NCI-H460 (cell line): ENCODE data around the gene DVL2. TPM values are rescaled to one million over a fixed set of nuclear protein-coding genes. Genes with fewer than 3 reads are reported as not detected.
A peak's percentile ranks its signal among the peaks of the same experiment; 100 is the strongest.

Experiments used
- DNase-seq: peaks from one replicate; pipeline ENCODE4 v3.0.0-alpha.2; 2016; ENCODE audit warnings: low read depth; ENCODE audit errors: extremely low read depth
- polyA plus RNA-seq: library from polyadenylated mRNA; depleted of rRNA; stranded (reverse); fragments of >200 nt; gene quantifications from 2 replicates; pipeline ENCODE4 v1.2.3, GENCODE V29; 2014; cell fraction: nucleus; rRNA removed
- total RNA-seq: library from RNA; depleted of rRNA; stranded (reverse); fragments of >200 nt; shearing (Covaris generic); gene quantifications from 2 replicates; pipeline ENCODE4 v1.2.3, GENCODE V29; 2014; rRNA removed

DVL2 gene
- 49.5 and 54.9 TPM in 2 replicates for total RNA-seq
- 87.1 and 94.0 TPM in 2 replicates for polyA plus RNA-seq

- DNase-seq = peak; percentile 91
These were observed at the start of gene DVL2 for GRCh38 chr17:7234083-7234951. DVL2 (minus strand) TSS chr17:7234517; CDS start chr17:7234262, 255 bp downstream.

- DNase-seq = no peak
These were observed 49.3 kb upstream of the DVL2 start for GRCh38 chr17:7283471-7284216.

DNA sequence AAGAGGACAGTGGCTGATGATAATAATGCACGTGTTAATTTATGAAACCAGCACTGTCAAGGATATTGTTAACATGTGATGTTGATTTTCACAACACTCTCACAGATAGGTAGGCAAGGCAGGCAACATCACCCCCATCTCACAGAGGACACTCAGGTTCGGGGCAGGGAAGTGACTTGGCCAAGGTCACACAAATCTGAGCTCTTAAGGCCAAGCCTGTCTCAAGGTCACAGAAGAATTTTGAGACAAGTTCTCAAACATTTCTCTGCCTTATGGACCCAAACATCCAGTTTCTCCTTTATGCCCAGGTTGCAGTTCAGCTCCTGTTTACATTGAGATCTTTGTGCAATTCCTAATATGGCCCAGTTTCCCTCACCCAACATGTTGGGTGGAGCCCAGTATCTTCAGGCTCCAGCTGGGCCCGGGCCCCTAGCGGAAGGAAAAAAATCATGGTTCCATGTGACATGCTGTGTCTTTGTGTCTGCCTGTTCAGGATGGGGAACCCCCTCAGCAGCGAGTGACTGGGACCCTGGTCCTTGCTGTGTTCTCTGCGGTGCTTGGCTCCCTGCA, 48.5 kb upstream of the DVL2 start:
- DNase-seq = no peak

DNA sequence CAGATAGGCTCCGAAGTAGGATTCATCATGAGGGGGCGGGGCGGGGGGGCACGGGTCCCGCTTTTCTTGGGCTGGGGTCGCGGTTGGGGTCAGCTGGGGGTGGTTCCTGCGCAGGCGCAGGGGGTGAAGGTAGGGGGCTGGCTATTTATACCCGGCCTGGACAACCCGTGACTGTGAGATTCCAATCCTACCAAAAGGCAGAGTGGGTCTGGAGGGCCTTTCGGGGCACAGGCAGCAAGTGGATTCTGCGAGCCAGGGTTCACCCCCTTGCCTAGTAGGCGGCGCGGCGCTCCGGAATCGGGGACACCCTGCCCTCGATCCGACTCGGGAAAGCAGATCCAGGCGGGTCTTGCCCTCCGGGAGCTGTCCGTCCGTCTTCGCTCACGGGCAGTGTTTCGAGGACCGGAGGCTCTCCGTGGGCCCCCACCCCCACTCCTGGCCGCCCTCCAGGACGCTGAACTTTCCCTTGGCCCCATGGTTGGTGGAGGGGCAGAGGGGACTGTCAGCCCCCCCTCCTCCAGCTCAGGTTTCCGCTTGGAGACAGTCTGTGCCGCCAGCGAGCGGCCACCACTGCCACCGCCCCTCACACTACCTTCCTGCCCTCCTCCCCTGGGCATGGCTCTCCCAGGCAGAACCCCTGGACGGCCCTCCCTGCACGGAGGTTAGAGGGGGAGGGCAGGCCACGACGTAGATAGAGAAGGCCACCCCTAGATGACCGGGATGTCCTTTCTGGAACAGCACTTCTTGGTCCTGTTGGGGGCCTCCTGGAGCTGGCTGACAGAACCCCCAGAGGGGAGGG, 47.8 kb upstream of the DVL2 start:
- no peak for DNase-seq

DNA sequence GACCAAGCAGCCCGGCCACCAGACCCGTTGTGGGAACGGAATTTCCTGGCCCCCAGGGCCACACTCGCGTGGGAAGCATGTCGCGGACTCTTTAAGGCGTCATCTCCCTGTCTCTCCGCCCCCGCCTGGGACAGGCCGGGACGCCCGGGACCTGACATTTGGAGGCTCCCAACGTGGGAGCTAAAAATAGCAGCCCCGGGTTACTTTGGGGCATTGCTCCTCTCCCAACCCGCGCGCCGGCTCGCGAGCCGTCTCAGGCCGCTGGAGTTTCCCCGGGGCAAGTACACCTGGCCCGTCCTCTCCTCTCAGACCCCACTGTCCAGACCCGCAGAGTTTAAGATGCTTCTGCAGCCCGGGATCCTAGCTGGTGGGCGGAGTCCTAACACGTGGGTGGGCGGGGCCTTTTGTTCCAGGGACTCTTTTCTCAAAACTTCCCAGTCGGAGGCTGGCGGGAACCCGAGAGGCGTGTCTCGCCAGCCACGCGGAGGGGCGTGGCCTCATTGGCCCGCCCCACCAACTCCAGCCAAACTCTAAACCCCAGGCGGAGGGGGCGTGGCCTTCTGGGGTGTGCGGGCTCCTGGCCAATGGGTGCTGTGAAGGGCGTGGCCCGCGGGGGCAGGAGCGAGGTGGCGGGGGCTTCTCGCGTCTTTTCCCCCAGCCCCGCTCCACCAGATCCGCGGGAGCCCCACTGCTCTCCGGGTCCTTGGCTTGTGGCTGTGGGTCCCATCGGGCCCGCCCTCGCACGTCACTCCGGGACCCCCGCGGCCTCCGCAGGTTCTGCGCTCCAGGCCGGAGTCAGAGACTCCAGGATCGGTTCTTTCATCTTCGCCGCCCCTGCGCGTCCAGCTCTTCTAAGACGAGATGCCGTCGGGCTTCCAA, 47.0 kb upstream of the DVL2 start, which contains the start of gene SLC2A4:
SLC2A4 (plus strand) TSS at position 645 of the 879 bp plus-strand sequence; CDS start at position 862, 217 bp downstream.
- DNase-seq = peak; percentile 96

GRCh38 chr17:7280519-7281073, 46.3 kb upstream of the DVL2 start:
- peak; percentile 81 for DNase-seq

GRCh38 chr17:7279448-7279847, 45.1 kb upstream of the DVL2 start:
- DNase-seq = no peak

- DNase-seq = no peak
These were observed 32.5 kb upstream of the DVL2 start for GRCh38 chr17:7266784-7267183.

DNA sequence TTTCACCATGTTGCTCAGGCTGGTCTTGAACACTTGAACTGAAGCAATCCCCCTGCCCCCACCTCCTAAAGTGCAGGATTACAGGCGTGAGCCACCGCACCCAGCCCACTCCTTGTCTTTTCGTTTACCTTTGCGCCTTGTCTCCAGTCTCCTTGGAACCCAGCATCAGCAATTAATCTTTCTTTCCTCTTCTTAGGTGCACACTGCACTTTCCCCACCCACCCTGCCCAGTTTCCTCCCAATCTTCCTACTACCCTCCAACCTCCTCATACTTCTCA, 29.4 kb upstream of the DVL2 start:
- DNase-seq = no peak

DNA sequence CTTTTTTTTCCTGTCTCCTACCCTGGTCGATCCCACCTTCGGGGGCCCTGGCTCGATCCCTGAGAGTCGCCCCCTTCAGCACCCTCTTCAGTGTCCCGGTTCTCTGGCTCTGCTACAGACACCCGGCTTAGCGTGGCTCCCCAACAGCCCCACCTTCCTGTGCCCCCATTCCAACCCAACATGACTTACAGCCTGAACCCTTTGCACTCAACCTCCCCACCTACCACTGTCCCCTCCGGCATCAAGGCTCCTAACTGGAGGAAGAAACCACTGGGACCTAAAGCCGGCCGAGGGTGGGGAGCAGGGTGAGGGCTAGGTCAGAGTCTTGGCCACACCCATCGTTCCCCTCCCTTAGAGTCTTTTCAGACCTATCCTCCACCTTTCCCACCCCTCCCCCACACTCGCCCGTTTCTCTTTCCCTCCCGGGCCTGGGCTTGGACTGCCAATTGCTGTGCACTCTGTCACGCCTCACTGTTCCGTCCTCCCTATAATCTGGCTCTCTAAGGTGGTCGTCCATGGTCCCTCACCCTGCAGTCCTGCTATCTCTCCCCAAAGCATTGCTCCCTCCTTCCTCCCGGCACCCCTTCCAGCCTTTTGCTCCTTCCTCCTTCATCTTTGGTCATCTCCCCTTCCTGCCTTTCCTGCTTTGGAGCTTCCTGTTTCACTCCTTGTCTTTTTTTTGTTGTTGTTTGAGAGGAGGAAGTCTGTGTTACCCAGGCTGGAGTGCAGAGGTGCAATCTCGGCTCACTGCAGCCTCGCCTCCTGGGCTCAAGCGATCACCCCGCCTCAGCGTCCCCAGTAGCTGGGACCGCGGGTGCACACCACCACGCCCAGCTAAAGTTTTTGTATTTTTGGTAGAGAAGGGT, 28.9 kb upstream of the DVL2 start:
- no peak for DNase-seq

GRCh38 chr17:7262192-7262934, 28.0 kb upstream of the DVL2 start, which contains the start of gene CLDN7:
CLDN7 (minus strand) TSS chr17:7262478; CDS start chr17:7262043, 435 bp downstream.
- no peak for DNase-seq

GRCh38 chr17:7261379-7262191, 27.3 kb upstream of the DVL2 start:
- DNase-seq = no peak

GRCh38 chr17:7260651-7261378, 26.5 kb upstream of the DVL2 start:
- DNase-seq = no peak

DNA sequence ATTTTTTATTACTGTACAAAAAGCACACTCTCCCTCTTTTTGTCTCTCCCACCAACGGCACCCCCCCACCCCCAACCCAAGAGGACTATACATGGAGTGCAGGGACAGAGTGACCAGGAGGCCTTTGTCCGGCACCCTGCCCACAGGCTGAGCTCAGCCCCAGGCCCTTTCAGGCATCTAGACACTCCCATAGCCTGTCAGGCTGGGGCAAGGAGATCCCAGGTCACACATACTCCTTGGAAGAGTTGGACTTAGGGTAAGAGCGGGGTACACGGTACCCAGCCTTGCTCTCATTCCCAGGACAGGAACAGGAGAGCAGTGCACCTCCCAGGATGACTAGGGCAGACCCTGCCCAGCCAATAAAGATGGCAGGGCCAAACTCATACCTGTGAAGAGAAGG, 25.8 kb upstream of the DVL2 start:
- DNase-seq = no peak

DNA sequence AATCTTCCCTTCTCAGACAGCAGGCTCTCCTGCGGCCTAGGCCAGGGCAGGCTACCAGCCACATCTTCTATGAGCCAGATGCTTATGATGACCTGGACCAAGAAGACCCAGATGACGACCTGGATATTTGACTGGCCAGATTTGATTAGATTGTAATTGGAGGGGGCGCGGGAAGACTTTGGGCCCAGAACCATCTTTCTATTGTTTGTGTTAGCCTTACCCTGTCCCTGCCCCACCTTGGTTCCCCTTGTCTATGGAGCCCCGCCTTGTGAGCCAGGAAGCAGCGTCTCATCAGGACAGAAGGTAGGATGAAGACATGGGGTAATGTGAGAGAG, 25.2 kb upstream of the DVL2 start:
- DNase-seq = no peak
